DOHH2 (cell line): ENCODE data around the gene AFF2.

Experiments
- H3F3A ChIP-seq: fragments of 200-600 bp; sonication (generic), shearing (Covaris generic); 2 replicates; pipeline ENCODE4 v1.6.0; 2016; ENCODE audit warnings: antibody characterized with exemption, mild to moderate bottlenecking; ENCODE audit not compliant: control insufficient read depth, insufficient read depth
- H3K27ac ChIP-seq: fragments of 200-600 bp; sonication (generic); 2 replicates; pipeline ENCODE4 v1.5.1; 2014; ENCODE audit warnings: low read depth, mild to moderate bottlenecking, low read length, moderate library complexity
- H3K27me3 ChIP-seq: fragments of 200-600 bp; sonication (generic); 2 replicates; pipeline ENCODE4 v1.6.1; 2014; ENCODE audit warnings: mild to moderate bottlenecking, low read length, mixed read lengths; ENCODE audit not compliant: control insufficient read depth
- H3K36me3 ChIP-seq: fragments of 200-600 bp; sonication (generic); 2 replicates; pipeline ENCODE4 v1.6.1; 2014; ENCODE audit warnings: mild to moderate bottlenecking, low read length, moderate library complexity, mixed read lengths; ENCODE audit not compliant: control insufficient read depth
- H3K4me1 ChIP-seq: fragments of 200-600 bp; sonication (generic); 2 replicates; pipeline ENCODE4 v1.6.1; 2014; ENCODE audit warnings: mild to moderate bottlenecking, low read length, mixed read lengths; ENCODE audit not compliant: control insufficient read depth
- H3K4me2 ChIP-seq: fragments of 200-600 bp; sonication (generic); 2 replicates; pipeline ENCODE4 v1.6.0; 2014; ENCODE audit warnings: mild to moderate bottlenecking, low read length, moderate library complexity
- H3K4me3 ChIP-seq: fragments of 200-600 bp; sonication (generic); 2 replicates; pipeline ENCODE4 v1.5.1; 2014; ENCODE audit warnings: mild to moderate bottlenecking, low read length, mixed read lengths
- H3K79me2 ChIP-seq: fragments of 200-600 bp; sonication (generic); 2 replicates; pipeline ENCODE4 v1.6.1; 2014; ENCODE audit warnings: mild to moderate bottlenecking, low read length, mixed read lengths; ENCODE audit not compliant: control insufficient read depth
- H3K9me2 ChIP-seq: fragments of 200-600 bp; sonication (generic); replicated peaks from 2 replicates; pipeline ENCODE4 v1.6.1; 2014; ENCODE audit warnings: mild to moderate bottlenecking, low read length, mixed read lengths; ENCODE audit not compliant: control insufficient read depth
- H3K9me3 ChIP-seq: fragments of 200-600 bp; sonication (generic); 2 replicates; pipeline ENCODE4 v1.6.1; 2014; ENCODE audit warnings: antibody characterized with exemption, low read length, mixed read lengths; ENCODE audit not compliant: control insufficient read depth, insufficient read depth
- H4K20me1 ChIP-seq: fragments of 200-600 bp; sonication (generic); 2 replicates; pipeline ENCODE4 v1.6.0; 2014; ENCODE audit warnings: low read depth, mild to moderate bottlenecking, antibody characterized with exemption, low read length, moderate library complexity; ENCODE audit not compliant: control insufficient read depth, insufficient read depth
- CTCF ChIP-seq: fragments of 200-600 bp; sonication (generic); IDR thresholded peaks from one replicate; pipeline ENCODE4 v1.5.1; 2014; ENCODE audit warnings: antibody characterized with exemption, mild to moderate bottlenecking, low read depth, low read length; ENCODE audit not compliant: poor library complexity, severe bottlenecking
- EZH2phosphoT487 ChIP-seq: fragments of 200-600 bp; sonication (generic); IDR thresholded peaks from 2 replicates; pipeline ENCODE4 v1.6.1; 2017; ENCODE audit warnings: borderline replicate concordance, mild to moderate bottlenecking, antibody characterized with exemption, low read length, moderate library complexity, mixed read lengths

Gene AFF2

GRCh38 chrX:148466292-148466691 lies 34.1 kb upstream of the AFF2 start:
- Histone ChIP-seq H3K27me3 (no peaks in the 10 kb centered on the region), H3K9me2 (no peaks in the 10 kb centered on the region), H3K4me2 (no peak overlapping the region), H3K4me1 (peaks cover 28% of the 10 kb centered on the region), H3K4me3 (no peak overlapping the region), H3K27ac (no peak overlapping the region), H4K20me1 (no peaks in the 10 kb centered on the region), H3K79me2 (no peaks in the 10 kb centered on the region), H3K36me3 (no peaks in the 10 kb centered on the region), H3K9me3 (no peaks in the 10 kb centered on the region), H3F3A (no peaks in the 10 kb centered on the region)
- no peak for TF ChIP-seq CTCF
- TF ChIP-seq EZH2phosphoT487 = no peak

DNA sequence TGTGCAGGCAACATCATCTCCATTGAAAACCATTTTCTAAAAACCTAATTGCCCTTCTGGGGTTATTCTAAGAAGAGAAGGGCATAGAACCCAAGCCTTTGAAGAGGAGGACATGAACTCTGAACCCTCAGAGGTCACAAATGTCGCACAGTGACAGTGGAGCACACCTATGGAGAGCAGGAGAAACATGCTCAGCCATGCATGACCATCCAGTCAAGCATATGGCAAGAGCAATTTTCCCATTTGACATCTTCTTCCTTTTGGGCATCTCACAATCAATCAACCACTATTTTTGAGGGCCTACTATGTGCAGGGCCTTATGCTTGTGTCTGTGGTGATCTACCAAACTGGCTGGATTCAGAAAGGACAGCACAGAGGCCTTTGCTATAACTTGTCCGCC lies 30.1 kb upstream of the AFF2 start:
- Histone ChIP-seq H3K9me2 (no peaks in the 10 kb centered on the region), H3F3A (no peaks in the 10 kb centered on the region), H3K27ac (no peak overlapping the region), H3K27me3 (no peaks in the 10 kb centered on the region), H3K4me1 (peaks cover 9% of the 10 kb centered on the region), H3K79me2 (no peaks in the 10 kb centered on the region), H3K4me3 (no peak overlapping the region), H4K20me1 (no peaks in the 10 kb centered on the region), H3K9me3 (no peaks in the 10 kb centered on the region), H3K4me2 (no peak overlapping the region), H3K36me3 (no peaks in the 10 kb centered on the region)
- TF ChIP-seq EZH2phosphoT487 = no peak
- TF ChIP-seq CTCF = no peak

DNA sequence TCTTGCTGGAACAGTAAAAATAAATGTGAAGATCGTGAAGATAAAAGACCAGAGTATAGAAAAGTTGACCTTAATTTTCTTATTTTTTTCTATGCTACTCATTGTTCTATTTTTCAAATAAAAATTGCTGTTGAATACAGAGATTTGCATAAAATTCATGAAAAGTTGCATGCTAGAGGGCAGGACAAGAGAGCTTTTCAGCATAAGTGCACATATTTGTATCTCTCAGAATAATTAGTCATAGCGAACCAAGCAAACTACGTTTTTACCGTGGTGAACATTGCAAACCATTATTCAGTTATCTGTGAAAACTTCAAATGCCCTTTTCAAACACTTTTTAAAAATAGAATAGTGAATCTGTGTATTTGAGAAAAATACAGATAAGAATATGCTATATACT lies 26.4 kb upstream of the AFF2 start:
- Histone ChIP-seq H3K36me3 (no peaks in the 10 kb centered on the region), H3K4me3 (no peak overlapping the region), H3F3A (no peaks in the 10 kb centered on the region), H4K20me1 (no peaks in the 10 kb centered on the region), H3K27me3 (no peaks in the 10 kb centered on the region), H3K4me1 (peaks cover 17% of the 10 kb centered on the region), H3K79me2 (no peaks in the 10 kb centered on the region), H3K27ac (no peak overlapping the region), H3K9me3 (no peaks in the 10 kb centered on the region), H3K4me2 (no peak overlapping the region), H3K9me2 (no peaks in the 10 kb centered on the region)
- TF ChIP-seq CTCF (no peak), EZH2phosphoT487 (no peak)

DNA sequence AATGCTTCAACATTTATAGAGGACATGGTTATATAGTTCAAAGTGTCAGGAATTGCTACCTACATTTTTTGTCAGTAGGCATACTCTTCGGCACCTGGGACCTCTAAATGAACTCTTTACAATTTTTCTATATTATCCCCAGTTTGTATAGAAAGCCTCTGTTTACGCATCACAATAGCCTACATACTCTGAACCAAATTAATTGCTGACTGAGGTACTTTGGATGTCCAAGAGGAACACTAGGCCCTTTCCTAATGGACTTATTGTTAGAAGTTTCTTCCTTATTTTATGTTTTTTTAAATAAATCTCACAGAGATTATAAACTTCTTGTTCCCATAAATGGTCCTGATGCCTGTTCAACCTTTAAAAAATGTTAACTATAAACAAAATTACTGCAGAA lies 8.4 kb upstream of the AFF2 start:
- Histone ChIP-seq H3K9me2 (no peaks in the 10 kb centered on the region), H3K36me3 (no peaks in the 10 kb centered on the region), H3K27ac (no peak overlapping the region), H3K4me3 (no peak overlapping the region), H3K4me1 (no peaks in the 10 kb centered on the region; the same call in 1 of the 2 replicates), H4K20me1 (no peaks in the 10 kb centered on the region), H3K4me2 (no peak overlapping the region), H3K27me3 (no peaks in the 10 kb centered on the region), H3K9me3 (no peaks in the 10 kb centered on the region), H3K79me2 (no peaks in the 10 kb centered on the region), H3F3A (no peaks in the 10 kb centered on the region)
- no peak for TF ChIP-seq EZH2phosphoT487
